Right renal cortex interstitium (tissue), 3 donors: Measurements from ENCODE around the gene TNFRSF8. TPM values are rescaled to one million over a fixed set of nuclear protein-coding genes. Genes with fewer than 3 reads are reported as not detected.

Source experiments
- DNase-seq, 3 donors: peaks; one replicate each; pipeline ENCODE4 v3.0.0-alpha.2; 2013; ENCODE audit warnings: low read depth in 3 of 3, low spot score in 2 of 3
- polyA plus RNA-seq, 3 donors: library from polyadenylated mRNA; unstranded; fragments of 120-200 nt; gene quantifications; one replicate each; pipeline ENCODE4 v1.2.1, GENCODE V29; 2013; ENCODE audit not compliant: insufficient read length in 3 of 3

TNFRSF8 gene
- polyA plus RNA-seq, 3 donors, result 0.47 to 0.75 (median 0.71) TPM

DNA sequence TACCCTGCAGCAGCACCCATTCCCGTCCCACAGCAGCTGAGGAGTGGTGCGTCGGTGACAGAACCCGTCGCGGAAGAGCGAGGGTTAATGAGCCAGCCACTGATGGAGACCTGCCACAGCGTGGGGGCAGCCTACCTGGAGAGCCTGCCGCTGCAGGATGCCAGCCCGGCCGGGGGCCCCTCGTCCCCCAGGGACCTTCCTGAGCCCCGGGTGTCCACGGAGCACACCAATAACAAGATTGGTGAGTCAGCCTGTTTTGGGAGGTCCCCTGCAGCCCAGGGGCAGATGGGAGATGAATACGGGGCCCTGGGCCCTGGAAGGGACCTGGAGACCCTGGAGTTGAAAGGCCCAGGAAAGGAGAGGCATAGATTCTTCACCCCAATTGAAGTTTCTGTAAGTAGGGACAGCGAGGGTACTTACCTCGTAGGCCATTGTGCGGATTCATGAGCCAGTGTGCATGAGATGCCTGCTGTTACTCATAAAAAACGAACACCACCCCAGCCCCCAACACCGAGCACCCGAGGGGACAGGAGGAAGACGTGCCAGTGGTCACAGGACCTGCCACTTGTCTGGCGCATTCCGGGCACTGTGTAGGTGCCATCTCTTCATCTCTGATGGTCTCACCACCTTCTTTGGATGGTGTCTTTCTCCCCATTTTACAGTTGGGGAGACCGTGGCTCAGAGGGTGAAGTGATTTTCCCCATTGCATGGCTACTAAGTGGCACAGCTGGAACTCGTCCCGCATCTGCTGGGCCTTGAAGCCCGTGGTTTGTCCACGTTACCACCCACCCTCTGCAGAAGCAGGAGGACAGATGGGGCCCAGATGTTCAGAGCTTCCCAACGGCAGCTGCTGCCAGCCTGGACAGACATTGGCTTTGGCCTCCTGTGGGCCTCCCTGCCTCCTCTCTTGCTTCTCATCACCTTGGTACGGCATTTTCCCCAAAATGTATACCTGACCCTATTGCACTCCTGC, 75.4 kb downstream of the TNFRSF8 start:
- DNase-seq, result no peak

DNA sequence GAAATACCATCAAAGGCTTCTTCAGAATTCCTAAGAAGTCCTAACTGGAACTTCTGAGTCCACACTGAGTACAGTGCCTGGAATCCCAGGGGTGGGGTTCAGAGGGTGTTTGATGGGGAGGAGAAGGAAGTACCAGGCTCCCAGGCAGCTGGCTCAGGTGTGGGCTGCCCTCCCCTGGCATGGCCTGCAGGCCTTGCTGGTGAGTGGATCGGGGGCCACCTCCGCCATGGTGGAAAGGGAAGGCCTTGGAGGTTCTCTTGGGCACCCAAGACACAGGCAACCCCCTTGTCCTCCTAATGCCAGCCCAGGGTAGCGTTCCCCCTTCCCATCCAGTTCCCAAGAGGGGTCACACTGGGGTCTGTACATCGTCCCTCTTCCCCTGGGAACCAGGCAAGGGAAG, 76.9 kb downstream of the TNFRSF8 start:
- no peak for DNase-seq

DNA sequence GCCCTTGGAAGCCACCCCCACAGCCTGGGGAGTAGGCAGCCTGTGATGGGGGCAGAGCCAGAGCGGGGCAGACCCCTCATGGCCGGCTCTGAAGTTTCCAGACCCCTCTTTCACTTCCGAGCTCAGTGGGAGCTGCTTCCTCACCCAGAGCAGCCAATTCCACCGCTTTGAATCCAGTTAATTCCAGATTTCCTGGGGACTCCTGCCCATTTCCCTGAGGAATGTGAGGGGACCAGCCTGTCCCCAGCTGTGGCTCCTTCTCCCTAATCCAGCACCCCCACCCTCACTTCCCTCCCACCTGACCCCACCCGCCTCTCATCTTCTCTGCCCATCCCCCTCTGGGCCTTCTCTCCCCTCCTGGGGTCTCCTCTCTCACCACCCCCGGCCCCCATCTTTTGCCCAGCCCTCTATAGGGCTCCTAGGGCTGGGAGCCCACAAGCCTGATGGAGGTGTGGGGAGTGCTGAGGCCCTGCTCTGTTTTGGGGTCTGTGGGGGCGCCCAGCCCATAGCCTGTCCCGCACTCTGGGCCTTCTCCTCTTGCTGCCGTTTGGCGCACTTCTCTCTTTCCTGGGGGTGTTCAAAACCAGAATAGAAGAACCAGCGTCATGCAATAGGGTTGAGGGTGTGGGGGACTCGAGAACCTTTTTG, 77.5 kb downstream of the TNFRSF8 start:
- DNase-seq, result no peak

DNA sequence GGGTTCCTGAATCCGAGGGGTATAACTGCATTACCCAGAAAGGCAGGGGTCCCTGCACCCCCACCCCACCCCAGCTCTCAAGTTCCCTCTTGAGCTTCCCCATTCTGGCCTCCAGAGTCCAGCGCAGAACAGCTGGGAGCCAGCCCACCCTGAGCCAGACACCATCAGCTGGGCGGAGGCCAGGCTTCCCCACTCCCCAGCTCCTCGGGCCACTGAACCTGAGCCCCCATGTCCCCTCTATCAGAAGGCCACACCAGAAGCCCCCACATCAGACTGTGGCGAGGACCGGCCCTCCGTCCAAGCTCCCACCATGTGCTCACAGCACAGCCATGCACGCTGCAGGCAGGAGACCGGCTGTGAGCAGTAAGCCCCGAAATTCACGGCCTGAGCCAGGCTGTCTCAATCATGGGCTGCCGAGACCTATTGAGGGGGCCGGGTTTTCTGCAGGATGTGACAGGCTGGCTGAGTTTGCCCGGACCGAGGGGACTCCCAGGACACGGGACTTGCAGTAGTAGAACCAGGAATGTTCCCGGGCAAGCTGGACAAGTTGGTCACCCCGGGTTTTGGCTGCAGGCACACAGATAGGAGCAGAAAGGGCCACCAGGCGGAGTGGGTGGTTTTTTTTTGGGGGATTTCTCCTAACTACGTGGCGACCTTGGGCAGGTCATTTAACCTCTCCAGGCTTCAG, 78.2 kb downstream of the TNFRSF8 start:
- DNase-seq, result no peak

DNA sequence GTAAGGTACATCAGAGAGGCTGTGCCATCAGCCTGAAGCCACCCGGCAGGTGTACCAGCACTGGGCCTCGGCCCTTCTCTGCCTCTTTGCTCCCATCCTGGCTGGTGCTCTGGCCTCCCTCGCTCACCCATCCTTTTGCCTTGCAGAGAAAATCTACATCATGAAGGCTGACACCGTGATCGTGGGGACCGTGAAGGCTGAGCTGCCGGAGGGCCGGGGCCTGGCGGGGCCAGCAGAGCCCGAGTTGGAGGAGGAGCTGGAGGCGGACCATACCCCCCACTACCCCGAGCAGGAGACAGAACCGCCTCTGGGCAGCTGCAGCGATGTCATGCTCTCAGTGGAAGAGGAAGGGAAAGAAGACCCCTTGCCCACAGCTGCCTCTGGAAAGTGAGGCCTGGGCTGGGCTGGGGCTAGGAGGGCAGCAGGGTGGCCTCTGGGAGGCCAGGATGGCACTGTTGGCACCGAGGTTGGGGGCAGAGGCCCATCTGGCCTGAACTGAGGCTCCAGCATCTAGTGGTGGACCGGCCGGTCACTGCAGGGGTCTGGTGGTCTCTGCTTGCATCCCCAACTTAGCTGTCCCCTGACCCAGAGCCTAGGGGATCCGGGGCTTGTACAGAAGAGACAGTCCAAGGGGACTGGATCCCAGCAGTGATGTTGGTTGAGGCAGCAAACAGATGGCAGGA, 79.2 kb downstream of the TNFRSF8 start:
- DNase-seq, result no peak

DNA sequence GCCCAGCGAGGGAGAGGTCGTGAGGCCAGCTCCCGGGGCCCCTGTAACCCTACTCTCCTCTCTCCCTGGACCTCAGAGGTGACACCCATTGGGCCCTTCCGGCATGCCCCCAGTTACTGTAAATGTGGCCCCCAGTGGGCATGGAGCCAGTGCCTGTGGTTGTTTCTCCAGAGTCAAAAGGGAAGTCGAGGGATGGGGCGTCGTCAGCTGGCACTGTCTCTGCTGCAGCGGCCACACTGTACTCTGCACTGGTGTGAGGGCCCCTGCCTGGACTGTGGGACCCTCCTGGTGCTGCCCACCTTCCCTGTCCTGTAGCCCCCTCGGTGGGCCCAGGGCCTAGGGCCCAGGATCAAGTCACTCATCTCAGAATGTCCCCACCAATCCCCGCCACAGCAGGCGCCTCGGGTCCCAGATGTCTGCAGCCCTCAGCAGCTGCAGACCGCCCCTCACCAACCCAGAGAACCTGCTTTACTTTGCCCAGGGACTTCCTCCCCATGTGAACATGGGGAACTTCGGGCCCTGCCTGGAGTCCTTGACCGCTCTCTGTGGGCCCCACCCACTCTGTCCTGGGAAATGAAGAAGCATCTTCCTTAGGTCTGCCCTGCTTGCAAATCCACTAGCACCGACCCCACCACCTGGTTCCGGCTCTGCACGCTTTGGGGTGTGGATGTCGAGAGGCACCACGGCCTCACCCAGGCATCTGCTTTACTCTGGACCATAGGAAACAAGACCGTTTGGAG, 80.0 kb downstream of the TNFRSF8 start:
- no peak for DNase-seq

DNA sequence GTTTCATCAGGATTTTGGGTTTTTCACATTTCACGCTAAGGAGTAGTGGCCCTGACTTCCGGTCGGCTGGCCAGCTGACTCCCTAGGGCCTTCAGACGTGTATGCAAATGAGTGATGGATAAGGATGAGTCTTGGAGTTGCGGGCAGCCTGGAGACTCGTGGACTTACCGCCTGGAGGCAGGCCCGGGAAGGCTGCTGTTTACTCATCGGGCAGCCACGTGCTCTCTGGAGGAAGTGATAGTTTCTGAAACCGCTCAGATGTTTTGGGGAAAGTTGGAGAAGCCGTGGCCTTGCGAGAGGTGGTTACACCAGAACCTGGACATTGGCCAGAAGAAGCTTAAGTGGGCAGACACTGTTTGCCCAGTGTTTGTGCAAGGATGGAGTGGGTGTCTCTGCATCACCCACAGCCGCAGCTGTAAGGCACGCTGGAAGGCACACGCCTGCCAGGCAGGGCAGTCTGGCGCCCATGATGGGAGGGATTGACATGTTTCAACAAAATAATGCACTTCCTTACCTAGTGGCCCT, 80.6 kb downstream of the TNFRSF8 start:
- no peak for DNase-seq

DNA sequence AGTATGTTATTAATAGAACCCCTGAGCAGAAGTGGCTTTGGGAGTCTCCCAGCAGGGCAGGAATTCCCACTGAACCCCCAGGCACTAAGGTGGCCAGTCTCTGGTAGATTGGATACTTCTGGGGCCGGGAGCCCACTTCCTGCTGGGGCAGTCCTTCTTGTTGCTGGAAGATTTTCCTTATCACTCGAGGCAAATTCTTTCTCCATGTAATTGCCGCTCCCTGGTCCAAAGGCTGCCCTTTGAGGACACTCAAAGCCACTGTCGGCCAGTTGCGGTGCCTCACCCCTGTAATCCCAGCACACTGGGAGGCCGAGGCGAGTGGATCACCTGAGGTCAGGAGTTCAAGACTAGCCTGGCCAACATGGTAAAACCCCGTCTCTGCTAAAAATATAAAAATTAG, 81.1 kb downstream of the TNFRSF8 start:
- no peak for DNase-seq

DNA sequence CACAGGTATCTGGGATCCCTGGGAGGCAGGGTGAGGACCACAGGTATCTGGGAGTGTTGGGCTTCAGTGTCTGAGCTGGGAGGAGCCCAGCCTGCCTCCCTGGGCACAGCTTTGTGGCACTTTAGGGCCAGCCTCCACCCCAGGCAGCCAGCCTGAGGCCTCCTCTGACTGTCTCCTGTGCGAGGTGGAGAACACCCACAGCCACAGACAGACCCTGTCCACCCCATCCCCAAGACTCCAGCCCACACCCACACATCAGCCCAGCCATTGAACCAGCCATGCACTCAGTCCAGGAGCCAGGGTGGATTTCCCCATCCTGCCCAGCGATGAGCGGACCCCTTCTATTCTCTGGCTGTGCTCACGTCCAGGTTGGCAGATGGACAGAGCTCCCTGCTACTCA, 81.9 kb downstream of the TNFRSF8 start:
- DNase-seq, result no peak

DNA sequence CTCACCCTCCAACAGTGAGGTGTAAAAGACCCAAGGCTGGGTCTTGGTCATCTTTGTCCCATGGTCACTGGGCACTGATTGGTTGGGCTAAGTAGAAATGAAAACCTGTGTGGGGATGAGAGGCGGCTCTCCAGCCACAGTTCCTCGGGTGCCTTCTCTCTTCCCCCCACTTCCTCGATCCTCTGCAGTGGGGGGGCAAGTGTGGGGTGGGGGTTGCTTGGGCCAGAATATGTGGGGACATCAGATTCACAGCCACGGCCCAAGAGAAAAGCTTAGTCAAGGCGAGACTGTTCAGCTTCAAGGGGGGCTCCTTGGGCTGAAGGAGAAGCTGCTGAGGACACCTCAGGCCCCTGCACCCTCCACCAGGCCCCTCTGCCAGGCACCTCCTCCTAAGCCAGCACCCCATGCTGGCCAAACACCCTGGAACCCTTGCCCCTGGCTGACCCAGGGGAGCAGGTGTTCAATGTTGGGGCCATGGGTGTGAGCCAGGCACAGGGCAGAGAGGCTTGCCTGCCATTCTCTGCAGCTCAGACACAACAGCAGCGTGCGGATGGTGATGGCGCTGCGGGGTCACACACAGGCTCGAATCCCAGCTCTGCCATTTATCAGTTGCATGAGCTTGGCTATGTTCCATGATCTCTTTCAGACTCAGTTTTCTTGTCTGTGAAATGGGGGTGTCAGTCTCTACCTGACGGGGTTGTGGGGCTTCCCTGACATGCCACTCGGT, 82.7 kb downstream of the TNFRSF8 start:
- DNase-seq, result no peak

DNA sequence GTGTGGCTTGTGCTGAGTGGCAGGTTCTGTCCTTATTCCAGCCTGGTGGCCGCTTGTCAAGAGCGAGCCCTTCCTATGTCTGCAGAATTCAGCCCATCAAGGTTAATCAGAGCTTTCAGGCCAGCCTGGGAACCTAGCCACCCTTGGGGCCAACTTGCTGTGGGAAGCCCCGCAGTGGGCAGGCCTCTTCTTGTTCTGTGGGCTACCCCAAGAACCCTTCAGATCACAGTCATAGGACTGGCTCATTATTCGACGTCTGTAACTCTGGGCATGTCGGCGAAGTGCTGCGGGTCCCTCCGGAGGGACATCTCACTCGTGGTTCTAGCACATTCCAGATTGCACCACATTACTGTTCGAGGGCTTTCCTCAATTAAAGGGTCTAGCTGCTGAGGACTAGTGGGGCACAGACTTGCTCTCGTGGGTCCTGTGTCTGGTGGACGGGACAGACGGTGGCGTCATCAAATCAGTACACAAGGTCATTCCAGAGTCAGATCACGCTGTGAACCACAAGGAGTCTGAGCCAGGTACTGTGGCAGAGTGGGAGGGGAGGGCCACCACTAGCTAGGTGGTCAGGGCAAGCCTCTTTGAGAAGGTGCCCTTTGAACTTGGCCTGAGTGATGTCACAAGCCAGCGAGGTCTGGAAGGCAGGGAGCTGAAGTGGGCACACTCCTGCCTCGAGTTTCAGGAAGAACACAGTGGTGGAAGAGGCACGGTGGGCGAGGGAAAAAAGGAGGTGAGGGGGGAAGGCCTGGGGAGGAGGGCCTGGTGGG, 83.4 kb downstream of the TNFRSF8 start:
- DNase-seq, result no peak

DNA sequence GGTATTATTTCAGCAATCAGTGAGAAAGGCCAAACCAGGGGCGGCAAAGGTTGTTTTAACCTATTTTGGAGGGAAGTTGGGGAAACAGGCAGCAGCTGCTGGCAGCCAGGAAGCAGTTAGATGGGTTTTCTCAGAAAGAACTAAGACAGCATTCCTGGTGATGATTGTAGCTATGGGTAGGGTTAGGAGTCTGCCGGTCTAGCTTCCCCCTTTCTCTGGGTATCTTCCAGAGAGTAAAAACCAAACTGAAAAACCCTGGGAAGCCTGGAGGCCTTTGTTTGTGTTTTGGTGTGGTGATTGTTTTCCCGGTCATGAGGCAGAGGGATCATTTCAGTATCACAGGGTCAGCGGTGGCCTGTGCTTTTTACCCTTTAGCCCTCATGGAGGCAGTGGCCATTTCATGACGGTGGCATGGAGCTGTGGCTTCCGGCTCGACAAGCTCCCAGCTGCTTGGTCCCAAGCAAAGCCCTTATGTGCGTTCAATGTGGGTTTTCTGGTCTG, 84.1 kb downstream of the TNFRSF8 start:
- DNase-seq, result no peak

DNA sequence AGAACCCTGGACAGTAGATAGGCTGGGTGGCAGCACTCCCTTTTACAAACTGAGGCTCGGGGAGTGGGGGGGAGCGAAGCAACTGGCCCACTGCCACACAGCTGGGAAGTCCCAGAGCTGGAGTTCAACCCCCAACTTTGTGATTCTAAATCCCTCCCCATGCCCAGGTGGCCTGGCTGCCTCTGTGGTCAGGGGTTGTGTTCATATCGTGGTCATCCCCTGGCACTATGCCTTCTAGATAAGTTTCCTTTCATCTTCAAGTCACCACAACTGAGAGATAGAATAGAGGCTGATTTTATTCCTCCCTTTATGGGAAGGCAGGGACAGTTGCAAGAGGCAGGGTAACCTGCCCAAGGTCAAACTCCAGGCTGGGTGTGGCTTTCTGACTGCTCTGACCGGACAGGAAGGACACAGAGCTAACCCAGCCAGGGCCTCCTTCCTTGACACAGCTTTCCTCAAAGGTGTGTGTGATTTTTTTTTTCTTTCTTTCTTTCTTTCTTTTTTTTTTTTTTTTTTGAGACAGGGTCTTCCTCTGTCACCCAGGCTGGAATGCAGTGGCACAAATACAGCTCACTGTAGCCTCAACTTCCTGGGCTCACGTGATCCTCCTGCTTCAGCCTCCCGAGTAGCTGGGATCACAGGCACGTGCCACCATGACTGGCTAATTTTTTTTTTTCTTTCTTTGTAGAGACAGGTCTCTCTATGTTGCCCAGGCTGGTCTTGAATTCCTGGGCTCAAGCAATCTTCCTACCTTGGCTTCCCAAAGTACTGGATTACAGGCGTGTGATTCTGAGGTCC, 85.3 kb downstream of the TNFRSF8 start:
- DNase-seq, result no peak

DNA sequence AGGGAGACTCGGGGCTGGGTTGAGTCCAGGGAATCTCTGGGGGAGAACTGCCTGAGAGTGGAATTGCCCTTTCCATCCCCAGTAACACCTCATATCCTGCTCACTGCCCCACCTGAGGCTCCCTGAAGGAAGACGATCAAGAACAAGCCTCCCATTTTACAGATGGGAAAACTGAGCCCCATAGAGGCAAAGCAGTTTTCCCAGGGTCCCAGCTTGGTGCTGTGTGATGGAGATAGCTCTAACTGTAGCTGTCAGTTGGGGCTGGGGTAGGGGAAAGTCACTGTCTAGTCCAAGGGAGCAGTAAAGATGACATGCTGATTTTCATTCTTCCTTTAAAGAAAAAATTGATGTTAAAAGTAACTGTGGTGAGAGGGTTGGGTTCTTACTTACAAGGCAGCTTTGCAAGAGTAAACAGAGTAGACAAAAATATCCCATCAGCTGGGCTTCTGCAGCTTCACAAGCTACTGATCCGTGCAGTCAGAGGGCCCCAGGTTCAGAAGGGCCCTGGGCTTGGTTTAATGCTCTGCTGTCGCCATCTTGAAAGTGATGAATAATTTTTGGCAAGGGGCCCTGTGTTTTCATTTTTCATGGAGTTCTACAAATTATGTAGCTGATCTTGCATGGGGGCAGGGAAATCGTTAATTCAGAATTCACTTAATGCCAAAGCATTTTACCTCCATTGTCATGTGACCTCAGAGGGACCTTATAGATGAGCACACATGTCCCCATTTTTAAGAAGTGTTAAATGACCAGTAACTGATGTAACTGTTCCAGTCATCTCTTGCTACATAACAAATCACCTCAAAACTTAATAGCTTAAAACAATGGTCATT, 86.1 kb downstream of the TNFRSF8 start:
- DNase-seq, result no peak

DNA sequence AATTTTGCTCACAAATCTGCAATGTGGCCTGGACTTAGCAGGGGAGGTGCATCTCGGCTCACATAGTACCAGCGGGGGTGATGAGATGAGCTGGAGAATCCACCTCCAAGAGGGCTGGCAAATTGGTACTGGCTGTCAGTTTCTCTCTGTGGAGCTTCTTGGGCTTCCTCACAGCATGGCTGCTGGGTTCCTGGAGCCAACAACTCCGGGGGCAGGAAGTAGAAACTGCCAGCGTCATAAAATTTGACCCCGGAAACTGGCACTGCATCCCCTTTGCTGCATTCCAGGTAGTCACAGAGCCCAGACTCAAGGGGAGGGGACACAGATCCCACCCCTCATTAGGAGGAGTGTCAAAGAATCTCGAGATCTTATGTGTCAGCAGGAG, 86.7 kb downstream of the TNFRSF8 start:
- no peak for DNase-seq

DNA sequence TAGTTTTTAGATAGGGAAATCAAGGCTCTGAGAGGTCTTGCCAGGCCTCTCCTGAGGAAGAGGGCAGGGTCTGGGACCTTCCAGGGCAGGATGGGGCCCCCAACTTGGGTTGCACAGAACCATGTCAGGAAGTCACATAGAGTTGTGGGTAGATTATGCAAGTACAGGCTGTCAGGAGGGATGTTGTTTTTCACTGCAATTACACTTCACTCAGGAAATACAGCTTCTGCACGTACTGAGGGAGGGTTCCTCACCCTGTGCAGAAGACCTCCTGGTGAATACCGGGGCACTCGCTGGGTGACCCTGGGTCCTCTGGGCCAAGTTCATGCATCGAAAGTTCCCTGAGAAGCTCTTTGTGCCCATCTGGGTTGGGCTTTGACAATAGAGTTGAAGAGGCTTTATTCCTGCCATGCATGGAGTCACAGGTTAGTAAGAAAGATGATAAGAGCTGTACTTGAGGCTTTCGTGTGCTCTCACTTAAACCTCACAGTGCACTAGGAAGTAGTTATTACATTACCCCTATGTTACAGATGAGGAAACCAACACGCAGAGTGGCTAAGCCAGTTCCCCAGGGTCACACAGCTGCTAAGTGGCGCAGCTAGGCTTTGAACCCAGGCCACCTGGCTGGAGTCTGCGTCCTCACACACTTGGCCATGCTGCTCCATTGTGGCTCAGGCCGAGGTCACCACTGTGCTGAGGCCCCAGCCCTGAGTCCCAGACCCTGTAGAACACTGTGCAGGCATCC, 87.5 kb downstream of the TNFRSF8 start:
- DNase-seq, result no peak
